Measurements from ENCODE around the gene SLC1A4.

The SLC1A4 gene

DNA sequence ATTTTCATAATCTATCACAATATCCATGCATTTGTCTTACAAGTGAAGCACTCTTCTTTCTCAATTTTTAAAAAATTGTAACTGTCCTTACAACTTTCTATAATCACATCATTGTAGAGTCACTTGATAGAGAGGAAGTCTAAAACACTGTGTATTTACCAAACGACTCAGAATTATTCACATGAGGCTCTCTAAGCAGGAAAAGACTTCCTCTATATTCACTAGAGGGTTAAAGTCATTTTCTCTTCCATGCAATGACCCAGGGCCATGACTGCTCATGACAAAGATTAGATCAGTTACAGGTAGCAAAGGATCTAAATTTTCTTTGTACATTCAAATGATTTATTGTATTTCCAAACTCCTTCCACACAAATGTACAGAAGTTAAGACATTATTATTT, 9.0 kb upstream of the SLC1A4 start:
- no peak overlapping the region for H3K27ac ChIP-seq (ENCODE audit: low read depth, low read length)
- no peaks in the 10 kb centered on the region for H3F3A ChIP-seq (ENCODE audit: insufficient read depth)
- no peaks in the 10 kb centered on the region for H4K20me1 ChIP-seq (ENCODE audit: low read depth, low read length)
- no peaks in the 10 kb centered on the region for H3K79me2 ChIP-seq (ENCODE audit: insufficient read depth, low read length)
- H3K9ac ChIP-seq (ENCODE audit: low read length), result no peak overlapping the region
- no peaks in the 10 kb centered on the region for H3K36me3 ChIP-seq (ENCODE audit: low read length)
- H3K9me2 ChIP-seq (replicated peaks; ENCODE audit: insufficient read depth, low read length), result no peaks in the 10 kb centered on the region
- no peak overlapping the region for H3K4me2 ChIP-seq (ENCODE audit: low read depth, low read length, poor library complexity, severe bottlenecking)
- H2AFZ ChIP-seq (ENCODE audit: low read depth, low read length, severe bottlenecking), result no peak overlapping the region
- H3K27me3 ChIP-seq (ENCODE audit: low read length), result no peaks in the 10 kb centered on the region
- TF ChIP-seq, protein P1, sequence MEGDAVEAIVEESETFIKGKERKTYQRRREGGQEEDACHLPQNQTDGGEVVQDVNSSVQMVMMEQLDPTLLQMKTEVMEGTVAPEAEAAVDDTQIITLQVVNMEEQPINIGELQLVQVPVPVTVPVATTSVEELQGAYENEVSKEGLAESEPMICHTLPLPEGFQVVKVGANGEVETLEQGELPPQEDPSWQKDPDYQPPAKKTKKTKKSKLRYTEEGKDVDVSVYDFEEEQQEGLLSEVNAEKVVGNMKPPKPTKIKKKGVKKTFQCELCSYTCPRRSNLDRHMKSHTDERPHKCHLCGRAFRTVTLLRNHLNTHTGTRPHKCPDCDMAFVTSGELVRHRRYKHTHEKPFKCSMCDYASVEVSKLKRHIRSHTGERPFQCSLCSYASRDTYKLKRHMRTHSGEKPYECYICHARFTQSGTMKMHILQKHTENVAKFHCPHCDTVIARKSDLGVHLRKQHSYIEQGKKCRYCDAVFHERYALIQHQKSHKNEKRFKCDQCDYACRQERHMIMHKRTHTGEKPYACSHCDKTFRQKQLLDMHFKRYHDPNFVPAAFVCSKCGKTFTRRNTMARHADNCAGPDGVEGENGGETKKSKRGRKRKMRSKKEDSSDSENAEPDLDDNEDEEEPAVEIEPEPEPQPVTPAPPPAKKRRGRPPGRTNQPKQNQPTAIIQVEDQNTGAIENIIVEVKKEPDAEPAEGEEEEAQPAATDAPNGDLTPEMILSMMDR (IDR thresholded peaks at IDR 0.05; ENCODE audit: insufficient read depth, low read length, poor library complexity, severe bottlenecking), result no peak
- no peak for TF ChIP-seq EZH2phosphoT487 (conservative IDR thresholded peaks at IDR 0.05; ENCODE audit: low read length)
- no peaks in the 10 kb centered on the region for H3K9me3 ChIP-seq (ENCODE audit: insufficient read depth, low read length)
- H3K4me3 ChIP-seq (ENCODE audit: insufficient read depth, low read length, poor library complexity, severe bottlenecking), result no peak overlapping the region

DNA sequence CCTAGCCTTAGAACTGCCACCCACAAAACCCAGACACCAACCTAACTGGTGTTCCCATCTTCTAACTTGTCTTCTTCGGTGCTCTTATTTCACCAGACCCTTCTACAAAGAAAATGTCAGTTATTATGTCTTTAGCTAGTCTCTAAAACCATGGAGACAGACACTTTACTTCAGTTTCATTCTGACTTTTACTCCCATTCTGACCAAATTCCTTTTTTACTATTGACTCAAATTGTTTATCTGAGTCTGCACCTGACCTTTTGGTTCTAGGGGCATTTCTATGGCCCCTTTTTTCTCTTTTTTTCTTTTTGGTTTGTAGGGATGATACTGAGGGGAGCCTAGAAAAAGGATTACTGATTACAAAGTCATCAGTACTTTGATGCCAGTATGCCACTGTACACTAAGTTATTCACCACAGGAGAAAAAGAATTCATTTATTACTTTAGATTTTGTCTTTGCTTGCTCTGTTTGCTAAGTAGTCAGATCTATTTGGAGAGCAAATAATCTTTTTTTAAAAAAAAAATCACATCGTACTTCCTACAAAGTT, 6.8 kb upstream of the SLC1A4 start:
- no peaks in the 10 kb centered on the region for H3K9me3 ChIP-seq (ENCODE audit: insufficient read depth, low read length)
- H3K4me2 ChIP-seq (ENCODE audit: low read depth, low read length, poor library complexity, severe bottlenecking), result no peak overlapping the region
- no peaks in the 10 kb centered on the region; the same call in 1 of the 2 replicates for H3F3A ChIP-seq (ENCODE audit: insufficient read depth)
- H3K79me2 ChIP-seq (ENCODE audit: insufficient read depth, low read length), result no peaks in the 10 kb centered on the region
- H3K9ac ChIP-seq (ENCODE audit: low read length), result no peak overlapping the region
- H3K36me3 ChIP-seq (ENCODE audit: low read length), result no peaks in the 10 kb centered on the region
- no peak overlapping the region for H3K27ac ChIP-seq (ENCODE audit: low read depth, low read length)
- no peak overlapping the region for H3K4me3 ChIP-seq (ENCODE audit: insufficient read depth, low read length, poor library complexity, severe bottlenecking)
- H2AFZ ChIP-seq (ENCODE audit: low read depth, low read length, severe bottlenecking), result no peak overlapping the region
- H3K9me2 ChIP-seq (replicated peaks; ENCODE audit: insufficient read depth, low read length), result no peaks in the 10 kb centered on the region
- TF ChIP-seq, protein P1 (IDR thresholded peaks at IDR 0.05; ENCODE audit: insufficient read depth, low read length, poor library complexity, severe bottlenecking), result no peak
- TF ChIP-seq EZH2phosphoT487 (conservative IDR thresholded peaks at IDR 0.05; ENCODE audit: low read length), result no peak
- H4K20me1 ChIP-seq (ENCODE audit: low read depth, low read length), result no peaks in the 10 kb centered on the region
- no peaks in the 10 kb centered on the region for H3K27me3 ChIP-seq (ENCODE audit: low read length)

DNA sequence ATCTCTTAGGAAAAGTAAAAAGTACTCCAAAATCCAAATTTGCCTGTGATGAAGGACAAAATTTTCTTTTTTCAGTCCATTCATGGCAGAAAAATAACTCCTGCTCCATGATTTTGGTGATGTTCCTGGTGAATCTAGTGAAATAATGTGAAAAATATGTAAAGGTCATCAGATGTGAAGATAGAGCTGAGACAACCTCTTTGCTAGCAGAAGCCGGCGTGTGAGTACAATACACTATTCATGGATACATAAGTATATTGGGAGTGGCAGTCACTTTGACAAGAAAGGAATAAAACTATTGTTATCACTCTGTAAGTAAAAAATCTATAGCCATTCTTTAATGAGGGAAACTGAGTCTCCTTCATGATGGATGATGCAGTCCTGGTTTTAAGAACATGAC, 6.3 kb upstream of the SLC1A4 start:
- Histone ChIP-seq H2AFZ (ENCODE audit: low read depth, low read length, severe bottlenecking) (no peak overlapping the region), H4K20me1 (ENCODE audit: low read depth, low read length) (no peaks in the 10 kb centered on the region), H3K27ac (ENCODE audit: low read depth, low read length) (no peak overlapping the region), H3K9me2 (replicated peaks; ENCODE audit: insufficient read depth, low read length) (no peaks in the 10 kb centered on the region), H3K9me3 (ENCODE audit: insufficient read depth, low read length) (no peaks in the 10 kb centered on the region), H3K36me3 (ENCODE audit: low read length) (no peaks in the 10 kb centered on the region), H3K27me3 (ENCODE audit: low read length) (no peaks in the 10 kb centered on the region), H3K4me3 (ENCODE audit: insufficient read depth, low read length, poor library complexity, severe bottlenecking) (no peak overlapping the region), H3K9ac (ENCODE audit: low read length) (no peak overlapping the region), H3K79me2 (ENCODE audit: insufficient read depth, low read length) (no peaks in the 10 kb centered on the region), H3F3A (ENCODE audit: insufficient read depth) (no peaks in the 10 kb centered on the region; the same call in 1 of the 2 replicates), H3K4me2 (ENCODE audit: low read depth, low read length, poor library complexity, severe bottlenecking) (no peak overlapping the region)
- TF ChIP-seq, protein P1 (IDR thresholded peaks at IDR 0.05; ENCODE audit: insufficient read depth, low read length, poor library complexity, severe bottlenecking), result no peak
- no peak for TF ChIP-seq EZH2phosphoT487 (conservative IDR thresholded peaks at IDR 0.05; ENCODE audit: low read length)
